ENCODE measurements around the gene TBC1D19.

DNA sequence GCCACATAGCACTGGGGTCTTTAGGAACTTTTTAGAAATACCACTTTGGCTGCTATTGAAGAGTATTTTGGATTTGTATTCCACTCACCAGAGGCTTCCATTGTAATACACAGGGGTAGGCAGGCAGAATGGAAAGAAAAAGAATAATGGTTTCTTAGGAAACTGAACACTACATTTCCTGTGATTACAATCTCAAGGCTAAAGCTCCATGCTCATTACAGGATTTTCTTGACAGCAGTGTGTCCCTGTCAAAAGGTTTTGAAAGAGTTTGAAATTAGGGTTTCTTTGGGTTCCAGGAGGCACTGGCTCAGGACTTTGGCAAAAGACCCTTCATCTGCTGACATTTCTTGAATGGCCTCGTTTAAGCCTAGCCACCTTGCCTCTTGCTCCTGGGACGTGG is 201.9 kb downstream of the TBC1D19 start:
- TF ChIP-seq, protein P1, sequence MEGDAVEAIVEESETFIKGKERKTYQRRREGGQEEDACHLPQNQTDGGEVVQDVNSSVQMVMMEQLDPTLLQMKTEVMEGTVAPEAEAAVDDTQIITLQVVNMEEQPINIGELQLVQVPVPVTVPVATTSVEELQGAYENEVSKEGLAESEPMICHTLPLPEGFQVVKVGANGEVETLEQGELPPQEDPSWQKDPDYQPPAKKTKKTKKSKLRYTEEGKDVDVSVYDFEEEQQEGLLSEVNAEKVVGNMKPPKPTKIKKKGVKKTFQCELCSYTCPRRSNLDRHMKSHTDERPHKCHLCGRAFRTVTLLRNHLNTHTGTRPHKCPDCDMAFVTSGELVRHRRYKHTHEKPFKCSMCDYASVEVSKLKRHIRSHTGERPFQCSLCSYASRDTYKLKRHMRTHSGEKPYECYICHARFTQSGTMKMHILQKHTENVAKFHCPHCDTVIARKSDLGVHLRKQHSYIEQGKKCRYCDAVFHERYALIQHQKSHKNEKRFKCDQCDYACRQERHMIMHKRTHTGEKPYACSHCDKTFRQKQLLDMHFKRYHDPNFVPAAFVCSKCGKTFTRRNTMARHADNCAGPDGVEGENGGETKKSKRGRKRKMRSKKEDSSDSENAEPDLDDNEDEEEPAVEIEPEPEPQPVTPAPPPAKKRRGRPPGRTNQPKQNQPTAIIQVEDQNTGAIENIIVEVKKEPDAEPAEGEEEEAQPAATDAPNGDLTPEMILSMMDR (IDR thresholded peaks at IDR 0.05): no peak
- TF ChIP-seq TCF7L2 (IDR thresholded peaks at IDR 0.05; ENCODE audit: low read depth, low read length) (no peak), SIN3A (IDR thresholded peaks at IDR 0.05; ENCODE audit: borderline replicate concordance, insufficient read depth, low read depth, low read length) (no peak), REST (IDR thresholded peaks at IDR 0.05; ENCODE audit: insufficient read depth in 1 of 2, low read depth in 2 of 2, low read length in 1 of 2) (no peak)

Data from Panc1 (cell line).